HepG2 (cell line): ENCODE data around the gene TAF1B. TPM values are rescaled to one million over a fixed set of nuclear protein-coding genes. Genes with fewer than 3 reads are reported as not detected.

Experiments
- ARHGAP35 ChIP-seq: sonication (generic); formaldehyde crosslinking; IDR thresholded peaks from 2 replicates; pipeline ENCODE4 v1.9.0; 2022; ENCODE audit warnings: mild to moderate bottlenecking, inconsistent platforms, moderate library complexity, missing genetic modification reagents, borderline replicate concordance
- ARNT2 ChIP-seq: sonication (generic); formaldehyde crosslinking; IDR thresholded peaks from 2 replicates; pipeline ENCODE4 v1.8.0; 2022; ENCODE audit warnings: mild to moderate bottlenecking, low read depth, missing genetic modification reagents, moderate library complexity
- CBX5 ChIP-seq: sonication (generic); formaldehyde crosslinking; IDR thresholded peaks from 2 replicates; pipeline ENCODE4 v1.4.0; 2020; ENCODE audit warnings: missing genetic modification reagents, borderline replicate concordance
- DNMT3B ChIP-seq: conservative IDR thresholded peaks from 2 replicates; pipeline ENCODE4 v1.6.1; 2016; ENCODE audit warnings: missing biosample characterization, control low read depth
- EZH2 ChIP-seq: conservative IDR thresholded peaks from 2 replicates; pipeline ENCODE4 v1.6.1; 2012; ENCODE audit warnings: mild to moderate bottlenecking, low read depth, low read length, moderate library complexity
- GATAD2A ChIP-seq: IDR thresholded peaks from 2 replicates; pipeline ENCODE4 v1.6.1; 2016
- GTF3A ChIP-seq: sonication (generic); formaldehyde crosslinking; conservative IDR thresholded peaks from 2 replicates; pipeline ENCODE4 v1.4.0; 2020; ENCODE audit warnings: mild to moderate bottlenecking, missing genetic modification reagents
- HMG20B ChIP-seq: conservative IDR thresholded peaks from 2 replicates; pipeline ENCODE4 v1.6.1; 2016; ENCODE audit warnings: missing genetic modification reagents, missing compliant biosample characterization
- HOXA3 ChIP-seq: sonication (generic); formaldehyde crosslinking; IDR thresholded peaks from 2 replicates; pipeline ENCODE4 v1.5.0; 2020; ENCODE audit warnings: missing genetic modification reagents
- KDM6A ChIP-seq: IDR thresholded peaks from 2 replicates; pipeline ENCODE4 v1.6.1; 2016; ENCODE audit warnings: low read depth
- KLF12 ChIP-seq: sonication (generic); formaldehyde crosslinking; IDR thresholded peaks from 2 replicates; pipeline ENCODE4 v1.4.0; 2020; ENCODE audit warnings: missing genetic modification reagents, borderline replicate concordance
- LCORL ChIP-seq, 2 experiments: fragments of 450-650 bp in 1 of 2; sonication (generic) in 1 of 2; formaldehyde crosslinking in 1 of 2; IDR thresholded peaks; 2 replicates each; pipeline versions ENCODE4 v1.5.0 to v1.6.1; 2017 to 2020; ENCODE audit warnings: antibody characterized with exemption in 1 of 2, missing genetic modification reagents in 1 of 2
- NFE2L1 ChIP-seq: sonication (generic); formaldehyde crosslinking; IDR thresholded peaks from 2 replicates; pipeline ENCODE4 v1.4.0; 2020; ENCODE audit warnings: missing genetic modification reagents, mild to moderate bottlenecking, borderline replicate concordance
- NKX3-1 ChIP-seq: sonication (generic); formaldehyde crosslinking; IDR thresholded peaks from 2 replicates; pipeline ENCODE4 v1.5.0; 2020; ENCODE audit warnings: missing genetic modification reagents
- RBFOX2 ChIP-seq: fragments of 200-400 bp; formaldehyde crosslinking; IDR thresholded peaks from 2 replicates; pipeline ENCODE4 v1.6.1; 2017; ENCODE audit warnings: low read depth, mild to moderate bottlenecking, low read length
- REL ChIP-seq: sonication (generic); formaldehyde crosslinking; conservative IDR thresholded peaks from 2 replicates; pipeline ENCODE4 v1.8.0; 2022; ENCODE audit warnings: mild to moderate bottlenecking, missing genetic modification reagents, moderate library complexity
- SALL2 ChIP-seq: sonication (generic); formaldehyde crosslinking; IDR thresholded peaks from 2 replicates; pipeline ENCODE4 v1.8.1; 2023; ENCODE audit warnings: mild to moderate bottlenecking, missing genetic modification reagents, inconsistent platforms
- TCF12 ChIP-seq, 2 experiments: fragments of 450-650 bp in 1 of 2; sonication (generic) in 1 of 2; formaldehyde crosslinking in 1 of 2; IDR thresholded peaks; 2 replicates each; pipeline versions ENCODE4 v1.6.1 to v1.8.0; 2017 to 2022; ENCODE audit warnings: antibody characterized with exemption in 1 of 2, mild to moderate bottlenecking in 1 of 2, missing genetic modification reagents in 1 of 2, moderate library complexity in 1 of 2
- THAP7 ChIP-seq: sonication (generic); formaldehyde crosslinking; IDR thresholded peaks from 2 replicates; pipeline ENCODE4 v1.8.1; 2023; ENCODE audit warnings: mild to moderate bottlenecking, missing genetic modification reagents
- TRIM24 ChIP-seq: sonication (generic); formaldehyde crosslinking; IDR thresholded peaks from 2 replicates; pipeline ENCODE4 v1.8.0; 2022; ENCODE audit warnings: mild to moderate bottlenecking, missing genetic modification reagents
- YEATS2 ChIP-seq: sonication (generic); formaldehyde crosslinking; IDR thresholded peaks from 2 replicates; pipeline ENCODE4 v1.4.0; 2020; ENCODE audit warnings: missing genetic modification reagents, borderline replicate concordance
- ZBTB26 ChIP-seq: IDR thresholded peaks from 2 replicates; pipeline ENCODE4 v1.6.1; 2016; ENCODE audit warnings: missing compliant biosample characterization, missing genetic modification reagents, borderline replicate concordance
- ZNF20 ChIP-seq: sonication (generic); formaldehyde crosslinking; IDR thresholded peaks from 2 replicates; pipeline ENCODE4 v1.4.0; 2020; ENCODE audit warnings: mild to moderate bottlenecking, moderate library complexity, missing genetic modification reagents
- ZNF775 ChIP-seq: sonication (generic); formaldehyde crosslinking; IDR thresholded peaks from 2 replicates; pipeline ENCODE4 v1.4.0; 2020; ENCODE audit warnings: missing genetic modification reagents, mild to moderate bottlenecking, moderate library complexity, borderline replicate concordance
- ZNF883 ChIP-seq: sonication (generic); formaldehyde crosslinking; IDR thresholded peaks from 2 replicates; pipeline ENCODE4 v1.5.1; 2020; ENCODE audit warnings: mild to moderate bottlenecking, missing genetic modification reagents; ENCODE audit errors: not compliant biosample characterization
- polyA plus RNA-seq, 8 experiments: library from polyadenylated mRNA; depleted of rRNA in 3 of 8; stranded (reverse) in 7 of 8; unstranded in 1 of 8; fragments of >200 nt; fragmentation: Illumina TruSeq in 4 of 8; extraction: Trizol in 4 of 8; gene quantifications; 2 replicates each; pipeline versions ENCODE4 v1.2.1 to v1.2.3, GENCODE V29; 2011 to 2016; ENCODE audit warnings: low read depth in 4 of 8, missing spikeins in 1 of 8, mixed read lengths in 1 of 8; ENCODE audit not compliant: insufficient read depth in 1 of 8
- total RNA-seq, 5 experiments: library from RNA; depleted of rRNA; stranded (reverse); fragments of >200 nt; fragmentation: Illumina TruSeq; extraction: Trizol; gene quantifications; 2 replicates each; pipeline ENCODE4 v1.2.3, GENCODE V29; 2016; ENCODE audit warnings: low read depth in 1 of 5

TAF1B gene
- total and polyA plus RNA-seq, 2 of the 13 experiments (the other 11 are each of a cell fraction or from before 2014, with no cell fraction given) = 13.3 to 27.7 TPM

- no peak for TF ChIP-seq KDM6A (CRISPR knock-in tag)
- TF ChIP-seq NFE2L1 (CRISPR knock-in tag) = no peak; the same call in 1 of the 2 replicates
- peak; percentile 47 for TF ChIP-seq ZNF883 (CRISPR knock-in tag)
- TF ChIP-seq ZNF775 (CRISPR knock-in tag) = no peak
- no peak for TF ChIP-seq ZBTB26 (CRISPR knock-in tag)
- TF ChIP-seq RBFOX2 = no peak
- TF ChIP-seq SALL2 (CRISPR knock-in tag) = no peak
- no peak; the same call in 1 of the 2 replicates for TF ChIP-seq ARHGAP35 (CRISPR knock-in tag)
- no peak for TF ChIP-seq YEATS2 (CRISPR knock-in tag)
- no peak for TF ChIP-seq ZNF20 (CRISPR knock-in tag)
- no peak for TF ChIP-seq EZH2
- no peak for TF ChIP-seq GTF3A
- TF ChIP-seq CBX5 = no peak
- TF ChIP-seq LCORL (IDR thresholded peaks at IDR 0.05) = 0 out of 2 replicates have a peak, but pooled peaks have one; percentile 19
- TF ChIP-seq LCORL (CRISPR knock-in tag; IDR thresholded peaks at IDR 0.05) = peak; percentile 93
- no peak for TF ChIP-seq DNMT3B
- no peak for TF ChIP-seq REL (CRISPR knock-in tag)
- peak; percentile 33; the same call in 1 of the 2 replicates for TF ChIP-seq HOXA3 (CRISPR knock-in tag)
- no peak for TF ChIP-seq NKX3-1 (CRISPR knock-in tag)
- peak; percentile 56; the same call in 1 of the 2 replicates for TF ChIP-seq TRIM24 (CRISPR knock-in tag)
- TF ChIP-seq KLF12 (CRISPR knock-in tag) = no peak
- peak; percentile 60; the same call in 1 of the 2 replicates for TF ChIP-seq THAP7 (CRISPR knock-in tag)
- no peak for TF ChIP-seq TCF12 (IDR thresholded peaks at IDR 0.05)
- no peak for TF ChIP-seq TCF12 (CRISPR knock-in tag; IDR thresholded peaks at IDR 0.05)
- no peak for TF ChIP-seq ARNT2 (CRISPR knock-in tag)
- no peak for TF ChIP-seq HMG20B (CRISPR knock-in tag)
- peak; percentile 29 for TF ChIP-seq GATAD2A (CRISPR knock-in tag)
These were observed 42.1 kb upstream of the TAF1B start (continued) for GRCh38 chr2:9800975-9801726.
